ENCODE results near the gene MAP2K1.

DNA sequence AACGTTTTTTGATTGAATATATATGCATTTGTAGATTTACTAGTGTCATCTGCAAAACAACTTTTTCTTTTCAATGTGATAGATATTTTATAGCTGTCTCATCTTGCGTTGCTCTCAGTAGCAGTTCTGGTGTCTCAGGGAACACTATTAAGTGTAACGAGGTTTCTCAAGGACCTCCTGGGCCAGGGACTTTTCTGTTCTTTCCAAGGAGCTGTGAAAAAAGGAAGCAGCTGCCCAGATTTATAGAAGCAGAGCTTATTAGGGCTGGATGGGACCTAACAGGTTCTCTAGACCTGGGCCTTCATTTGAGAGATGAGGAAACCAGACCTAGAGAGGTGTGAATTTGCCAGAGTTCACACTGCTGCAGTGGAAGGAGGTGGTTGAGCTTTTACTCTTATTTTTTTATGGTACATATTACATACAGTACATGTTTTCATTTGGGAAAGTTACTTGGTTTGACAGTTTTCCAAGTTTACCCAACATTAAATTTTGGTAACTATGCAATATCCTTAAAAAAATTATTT is 16.1 kb downstream of the MAP2K1 start:
- TF ChIP-seq, protein P1, sequence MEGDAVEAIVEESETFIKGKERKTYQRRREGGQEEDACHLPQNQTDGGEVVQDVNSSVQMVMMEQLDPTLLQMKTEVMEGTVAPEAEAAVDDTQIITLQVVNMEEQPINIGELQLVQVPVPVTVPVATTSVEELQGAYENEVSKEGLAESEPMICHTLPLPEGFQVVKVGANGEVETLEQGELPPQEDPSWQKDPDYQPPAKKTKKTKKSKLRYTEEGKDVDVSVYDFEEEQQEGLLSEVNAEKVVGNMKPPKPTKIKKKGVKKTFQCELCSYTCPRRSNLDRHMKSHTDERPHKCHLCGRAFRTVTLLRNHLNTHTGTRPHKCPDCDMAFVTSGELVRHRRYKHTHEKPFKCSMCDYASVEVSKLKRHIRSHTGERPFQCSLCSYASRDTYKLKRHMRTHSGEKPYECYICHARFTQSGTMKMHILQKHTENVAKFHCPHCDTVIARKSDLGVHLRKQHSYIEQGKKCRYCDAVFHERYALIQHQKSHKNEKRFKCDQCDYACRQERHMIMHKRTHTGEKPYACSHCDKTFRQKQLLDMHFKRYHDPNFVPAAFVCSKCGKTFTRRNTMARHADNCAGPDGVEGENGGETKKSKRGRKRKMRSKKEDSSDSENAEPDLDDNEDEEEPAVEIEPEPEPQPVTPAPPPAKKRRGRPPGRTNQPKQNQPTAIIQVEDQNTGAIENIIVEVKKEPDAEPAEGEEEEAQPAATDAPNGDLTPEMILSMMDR (IDR thresholded peaks at IDR 0.05): no peak
- TF ChIP-seq EP300 (IDR thresholded peaks at IDR 0.05; ENCODE audit: low read depth) (no peak), POLR2A (IDR thresholded peaks at IDR 0.05) (no peak)

Measured in transverse colon (tissue), 3 donors.